Esophagus squamous epithelium (tissue), 4 donors: ENCODE results near the gene NDUFAF4.

Experiments
- POLR2A ChIP-seq, 4 donors: fragments of 450-650 bp; IDR thresholded peaks; one replicate each; pipeline ENCODE4 v1.6.1; 2017; ENCODE audit warnings: antibody characterized with exemption in 4 of 4, mild to moderate bottlenecking in 4 of 4, moderate library complexity in 3 of 4
- TF ChIP-seq, protein P1 (sequence below), 6 experiments: fragments of 450-650 bp in 4 of 6; fragments of 200-600 bp in 2 of 6; sonication (generic) in 2 of 6; IDR thresholded peaks; one replicate each; pipeline ENCODE4 v1.5.1; 2016 to 2019; ENCODE audit warnings: antibody characterized with exemption in 6 of 6, mild to moderate bottlenecking in 4 of 6, moderate library complexity in 4 of 6

DNA sequence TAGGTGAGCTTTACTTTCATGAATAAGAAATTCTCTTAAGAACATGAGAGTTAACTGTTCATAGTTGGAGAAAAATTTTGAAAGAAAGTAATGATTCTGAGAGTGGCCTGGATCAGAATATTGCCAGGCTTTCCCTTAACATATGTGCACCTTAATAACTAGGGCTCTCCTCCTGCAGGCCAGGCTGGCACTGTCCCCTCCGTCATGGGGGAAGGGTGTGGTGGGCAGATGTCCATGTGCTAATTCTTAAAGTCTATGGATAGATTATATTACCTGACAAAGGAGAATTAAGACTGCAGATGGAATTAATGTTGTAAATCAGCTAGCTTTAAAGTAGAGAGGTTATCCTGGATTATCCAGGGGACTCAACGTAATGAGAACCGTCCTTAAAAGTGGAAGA, 15.9 kb upstream of the NDUFAF4 start:
- TF ChIP-seq, protein P1, sequence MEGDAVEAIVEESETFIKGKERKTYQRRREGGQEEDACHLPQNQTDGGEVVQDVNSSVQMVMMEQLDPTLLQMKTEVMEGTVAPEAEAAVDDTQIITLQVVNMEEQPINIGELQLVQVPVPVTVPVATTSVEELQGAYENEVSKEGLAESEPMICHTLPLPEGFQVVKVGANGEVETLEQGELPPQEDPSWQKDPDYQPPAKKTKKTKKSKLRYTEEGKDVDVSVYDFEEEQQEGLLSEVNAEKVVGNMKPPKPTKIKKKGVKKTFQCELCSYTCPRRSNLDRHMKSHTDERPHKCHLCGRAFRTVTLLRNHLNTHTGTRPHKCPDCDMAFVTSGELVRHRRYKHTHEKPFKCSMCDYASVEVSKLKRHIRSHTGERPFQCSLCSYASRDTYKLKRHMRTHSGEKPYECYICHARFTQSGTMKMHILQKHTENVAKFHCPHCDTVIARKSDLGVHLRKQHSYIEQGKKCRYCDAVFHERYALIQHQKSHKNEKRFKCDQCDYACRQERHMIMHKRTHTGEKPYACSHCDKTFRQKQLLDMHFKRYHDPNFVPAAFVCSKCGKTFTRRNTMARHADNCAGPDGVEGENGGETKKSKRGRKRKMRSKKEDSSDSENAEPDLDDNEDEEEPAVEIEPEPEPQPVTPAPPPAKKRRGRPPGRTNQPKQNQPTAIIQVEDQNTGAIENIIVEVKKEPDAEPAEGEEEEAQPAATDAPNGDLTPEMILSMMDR (IDR thresholded peaks at IDR 0.05) = no peak
- TF ChIP-seq POLR2A (IDR thresholded peaks at IDR 0.05) = no peak
